ENCODE measurements around the gene SERPINB6. TPM values are rescaled to one million over a fixed set of nuclear protein-coding genes. Genes with fewer than 3 reads are reported as not detected.

Gene SERPINB6
- total RNA-seq, 1 experiment from 2014 or later: 169 TPM

DNA sequence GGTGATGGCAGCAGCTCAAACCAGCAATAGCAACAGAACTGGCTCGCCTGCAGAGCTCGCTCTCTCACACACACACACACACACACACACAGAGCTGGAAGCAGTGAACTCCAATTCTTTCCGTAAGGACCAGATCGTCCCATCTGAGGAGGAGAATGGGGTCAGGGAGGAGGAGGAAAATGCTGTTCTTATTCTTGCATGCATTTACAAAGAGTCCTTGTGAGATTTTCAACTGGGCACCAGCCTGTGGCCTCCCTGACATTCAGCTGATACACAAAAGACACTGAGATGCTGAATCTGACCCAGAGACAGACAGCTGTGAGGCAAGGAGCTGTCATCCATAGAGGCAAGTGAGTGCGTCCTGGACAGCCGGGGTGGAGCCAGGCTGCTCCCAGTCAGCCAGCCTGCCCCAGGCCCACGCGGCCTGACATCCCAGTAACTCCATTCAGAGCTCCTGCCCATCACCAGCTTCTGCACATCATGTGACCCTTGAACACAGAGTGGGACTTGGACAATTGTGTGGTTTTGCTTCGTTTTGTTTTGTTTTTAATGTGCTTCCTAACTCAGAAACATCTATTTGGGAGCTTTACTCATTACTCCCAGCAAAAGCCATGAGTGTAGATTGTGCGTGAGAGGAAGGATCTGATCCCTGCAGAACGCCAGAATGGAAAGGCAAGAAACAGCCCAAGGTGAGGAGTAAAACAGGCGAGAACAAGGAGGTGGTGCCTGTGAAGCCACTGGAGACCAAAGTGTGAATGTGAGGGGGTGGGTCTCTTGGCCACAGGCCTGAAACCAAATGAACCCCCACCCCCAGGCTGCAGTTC, 70.3 kb downstream of the SERPINB6 start:
- Histone ChIP-seq H3K4me3 (no peak overlapping the region), H3K27me3 (ENCODE audit: insufficient read depth, low read depth) (no peaks in the 10 kb centered on the region), H3F3A (ENCODE audit: insufficient read depth, low read depth) (no peaks in the 10 kb centered on the region), H3K79me2 (ENCODE audit: low read depth) (no peaks in the 10 kb centered on the region), H3K9me3 (ENCODE audit: insufficient read depth, low read depth) (no peaks in the 10 kb centered on the region), H4K20me1 (ENCODE audit: insufficient read depth) (no peaks in the 10 kb centered on the region), H3K9me2 (ENCODE audit: insufficient read depth) (no peaks in the 10 kb centered on the region), H3K27ac (no peak overlapping the region), H3K4me1 (replicated peaks; ENCODE audit: insufficient read depth) (no peaks in the 10 kb centered on the region), H2AFZ (no peak overlapping the region), H3K4me2 (no peak overlapping the region), H3K36me3 (ENCODE audit: low read depth) (no peaks in the 10 kb centered on the region)
- POLR2A ChIA-PET (ENCODE audit: unreplicated experiment): no interaction called here
- CTCF ChIA-PET: interaction anchor here (0.7 kb wide), 1 partner anchor 11 kb away, joined by 6 read pairs; no protein-coding TSS in a partner anchor
- no TSS peak for BruUV-seq (replicated peaks)
- DNase-seq: no peak
- intact Hi-C loops (cut with micrococcal nuclease; ENCODE audit: unreplicated experiment): no loop called here
- no peak for TF ChIP-seq EZH2 (IDR thresholded peaks at IDR 0.05; ENCODE audit: low read depth)
- TF ChIP-seq, protein P1, sequence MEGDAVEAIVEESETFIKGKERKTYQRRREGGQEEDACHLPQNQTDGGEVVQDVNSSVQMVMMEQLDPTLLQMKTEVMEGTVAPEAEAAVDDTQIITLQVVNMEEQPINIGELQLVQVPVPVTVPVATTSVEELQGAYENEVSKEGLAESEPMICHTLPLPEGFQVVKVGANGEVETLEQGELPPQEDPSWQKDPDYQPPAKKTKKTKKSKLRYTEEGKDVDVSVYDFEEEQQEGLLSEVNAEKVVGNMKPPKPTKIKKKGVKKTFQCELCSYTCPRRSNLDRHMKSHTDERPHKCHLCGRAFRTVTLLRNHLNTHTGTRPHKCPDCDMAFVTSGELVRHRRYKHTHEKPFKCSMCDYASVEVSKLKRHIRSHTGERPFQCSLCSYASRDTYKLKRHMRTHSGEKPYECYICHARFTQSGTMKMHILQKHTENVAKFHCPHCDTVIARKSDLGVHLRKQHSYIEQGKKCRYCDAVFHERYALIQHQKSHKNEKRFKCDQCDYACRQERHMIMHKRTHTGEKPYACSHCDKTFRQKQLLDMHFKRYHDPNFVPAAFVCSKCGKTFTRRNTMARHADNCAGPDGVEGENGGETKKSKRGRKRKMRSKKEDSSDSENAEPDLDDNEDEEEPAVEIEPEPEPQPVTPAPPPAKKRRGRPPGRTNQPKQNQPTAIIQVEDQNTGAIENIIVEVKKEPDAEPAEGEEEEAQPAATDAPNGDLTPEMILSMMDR (conservative IDR thresholded peaks at IDR 0.05): no peak

DNA sequence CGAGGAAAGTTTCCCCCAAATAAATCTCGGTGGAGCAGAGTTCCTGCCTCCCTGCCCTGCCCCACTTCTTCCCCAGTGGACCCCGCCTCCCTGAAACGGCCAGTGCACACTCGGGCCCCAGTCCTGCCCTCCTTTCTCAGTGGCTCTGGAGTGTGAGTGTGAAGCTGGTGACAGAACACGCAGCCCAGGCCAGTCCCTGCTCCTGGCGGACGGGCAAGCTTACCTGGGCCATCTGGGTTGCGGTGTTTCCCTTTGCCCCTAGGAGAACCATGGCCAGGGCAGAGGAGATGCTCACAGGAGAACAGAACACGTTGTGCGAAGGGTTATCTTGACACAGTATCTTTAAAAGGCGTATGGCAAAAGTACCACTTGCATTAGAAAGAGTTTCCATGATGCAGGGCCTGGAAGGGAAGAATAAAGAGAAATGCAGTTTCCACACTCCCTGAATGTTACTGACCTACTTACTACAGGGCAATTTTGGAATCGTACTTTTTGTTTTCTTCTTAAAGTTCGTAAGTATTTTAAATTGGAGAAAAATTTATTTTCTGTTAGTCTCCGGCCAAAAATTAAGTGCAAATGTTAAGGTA, 71.1 kb downstream of the SERPINB6 start:
- no peaks in the 10 kb centered on the region for H3K9me2 ChIP-seq (ENCODE audit: insufficient read depth)
- H4K20me1 ChIP-seq (ENCODE audit: insufficient read depth): no peaks in the 10 kb centered on the region
- no peaks in the 10 kb centered on the region for H3K36me3 ChIP-seq (ENCODE audit: low read depth)
- no peak overlapping the region for H3K27ac ChIP-seq
- BruUV-seq (replicated peaks): no TSS peak
- no peak overlapping the region for H3K4me3 ChIP-seq
- intact Hi-C loops (cut with micrococcal nuclease; ENCODE audit: unreplicated experiment): no loop called here
- H3K27me3 ChIP-seq (ENCODE audit: insufficient read depth, low read depth): no peaks in the 10 kb centered on the region
- no peaks in the 10 kb centered on the region for H3K4me1 ChIP-seq (replicated peaks; ENCODE audit: insufficient read depth)
- no peak overlapping the region for H3K4me2 ChIP-seq
- no peak for DNase-seq
- CTCF ChIA-PET: interaction anchor here (0.7 kb wide), 1 partner anchor 12 kb away, joined by 6 read pairs; no protein-coding TSS in a partner anchor
- POLR2A ChIA-PET (ENCODE audit: unreplicated experiment): no interaction called here
- H3K9me3 ChIP-seq (ENCODE audit: insufficient read depth, low read depth): no peaks in the 10 kb centered on the region
- H2AFZ ChIP-seq: no peak overlapping the region
- no peaks in the 10 kb centered on the region for H3K79me2 ChIP-seq (ENCODE audit: low read depth)
- no peak for TF ChIP-seq EZH2 (IDR thresholded peaks at IDR 0.05; ENCODE audit: low read depth)
- TF ChIP-seq, protein P1 (conservative IDR thresholded peaks at IDR 0.05): no peak
- no peaks in the 10 kb centered on the region for H3F3A ChIP-seq (ENCODE audit: insufficient read depth, low read depth)

DNA sequence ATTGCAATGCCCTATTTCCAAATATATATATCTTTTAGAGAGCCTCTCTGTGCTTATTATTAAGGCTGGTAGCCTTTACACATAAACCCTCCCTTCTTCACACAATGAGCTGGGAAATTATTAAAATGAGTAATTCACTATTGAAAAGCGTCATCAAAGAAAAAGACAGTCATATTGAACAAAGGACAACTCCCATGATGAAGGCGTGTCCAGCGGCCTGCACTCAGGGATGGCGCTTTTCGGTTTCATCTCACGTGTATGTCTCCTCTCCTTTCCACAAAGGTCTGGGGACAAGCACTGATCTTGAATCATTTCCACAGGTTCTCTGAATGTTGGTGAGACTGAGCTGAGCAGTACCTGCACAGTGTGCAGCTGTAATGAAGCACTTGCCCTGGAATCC, 71.8 kb downstream of the SERPINB6 start:
- no TSS peak for BruUV-seq (replicated peaks)
- H4K20me1 ChIP-seq (ENCODE audit: insufficient read depth): no peaks in the 10 kb centered on the region
- intact Hi-C loops (cut with micrococcal nuclease; ENCODE audit: unreplicated experiment): no loop called here
- no peak overlapping the region for H3K27ac ChIP-seq
- no peaks in the 10 kb centered on the region for H3K27me3 ChIP-seq (ENCODE audit: insufficient read depth, low read depth)
- H3K79me2 ChIP-seq (ENCODE audit: low read depth): no peaks in the 10 kb centered on the region
- no peaks in the 10 kb centered on the region for H3K36me3 ChIP-seq (ENCODE audit: low read depth)
- no peaks in the 10 kb centered on the region for H3K9me2 ChIP-seq (ENCODE audit: insufficient read depth)
- H2AFZ ChIP-seq: no peak overlapping the region
- POLR2A ChIA-PET (ENCODE audit: unreplicated experiment): no interaction called here
- DNase-seq: no peak
- H3K4me3 ChIP-seq: no peak overlapping the region
- TF ChIP-seq EZH2 (IDR thresholded peaks at IDR 0.05; ENCODE audit: low read depth): no peak
- TF ChIP-seq, protein P1 (conservative IDR thresholded peaks at IDR 0.05): no peak
- H3F3A ChIP-seq (ENCODE audit: insufficient read depth, low read depth): no peaks in the 10 kb centered on the region
- no peaks in the 10 kb centered on the region for H3K9me3 ChIP-seq (ENCODE audit: insufficient read depth, low read depth)
- H3K4me2 ChIP-seq: no peak overlapping the region
- CTCF ChIA-PET: no interaction called here
- no peaks in the 10 kb centered on the region for H3K4me1 ChIP-seq (replicated peaks; ENCODE audit: insufficient read depth)

Other genes with a start within 250 kb of the SERPINB6 start
- 1.1 and 1.6 TPM in 2 replicates for gene MYLK4, start 220.6 kb downstream of the SERPINB6 start, total RNA-seq (2021)
- gene WRNIP1, start 206.2 kb downstream of the SERPINB6 start, total RNA-seq (2021): 61.4 and 69.5 TPM in 2 replicates
- gene SERPINB1, start 129.7 kb downstream of the SERPINB6 start, total RNA-seq (2021): 82.3 and 93.9 TPM in 2 replicates
- 1.7 and 2.4 TPM in 2 replicates for gene SERPINB9, start 68.3 kb downstream of the SERPINB6 start, total RNA-seq (2021)
- gene NQO2, start 28.3 kb upstream of the SERPINB6 start, total RNA-seq (2021): 79.4 and 82.9 TPM in 2 replicates
- 13.9 and 14.8 TPM in 2 replicates for gene RIPK1, start 96.9 kb upstream of the SERPINB6 start, total RNA-seq (2021)
- 23.7 and 24.5 TPM in 2 replicates for gene BPHL, start 147.1 kb upstream of the SERPINB6 start, total RNA-seq (2021)
- gene TUBB2A, start 186.0 kb upstream of the SERPINB6 start, total RNA-seq (2021): 17.0 and 19.0 TPM in 2 replicates